HG02642 (cell line): ENCODE measurements around the gene DGKD.

Experiments
- ATAC-seq: cut with Tn5 transposase; IDR thresholded peaks from one replicate; pipeline ENCODE4 v1.9.1; 2021; ENCODE audit warnings: mild to moderate bottlenecking; ENCODE audit not compliant: unreplicated experiment, poor library complexity

DGKD gene

DNA sequence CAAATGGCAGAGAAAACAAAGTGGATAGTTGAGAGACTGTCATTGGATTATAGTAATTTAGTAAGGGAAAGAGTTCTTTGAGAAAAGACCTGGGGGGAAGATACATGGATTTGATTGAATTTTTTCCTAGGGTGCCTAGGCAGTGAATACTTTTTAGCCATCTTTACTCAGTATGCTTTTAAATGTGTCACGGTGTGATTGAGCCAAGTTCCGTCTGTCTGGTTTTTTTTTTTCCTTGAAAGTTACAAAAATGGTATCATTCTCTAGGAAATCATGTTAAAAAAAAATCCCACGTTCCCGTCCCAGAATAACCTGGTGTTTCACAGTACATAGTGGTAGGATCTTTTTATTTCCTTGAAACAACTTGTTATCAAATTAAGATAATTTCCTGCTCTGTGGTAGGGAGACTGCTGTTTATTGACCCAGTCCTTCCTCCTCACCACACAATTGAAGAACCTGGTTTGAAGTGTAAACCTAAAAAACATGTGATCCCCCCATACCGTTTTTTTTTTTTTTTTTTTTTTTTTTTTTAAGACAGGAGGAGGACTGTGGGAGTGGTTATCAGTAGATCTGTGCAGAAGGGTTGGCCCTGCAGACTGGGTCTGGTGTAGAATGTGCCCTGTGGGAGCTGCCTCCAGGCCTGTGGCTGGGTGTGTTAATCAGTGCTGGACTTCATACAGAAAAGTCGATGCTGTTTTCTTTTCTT is 55.1 kb downstream of the DGKD start:
- ATAC-seq, result no peak

DNA sequence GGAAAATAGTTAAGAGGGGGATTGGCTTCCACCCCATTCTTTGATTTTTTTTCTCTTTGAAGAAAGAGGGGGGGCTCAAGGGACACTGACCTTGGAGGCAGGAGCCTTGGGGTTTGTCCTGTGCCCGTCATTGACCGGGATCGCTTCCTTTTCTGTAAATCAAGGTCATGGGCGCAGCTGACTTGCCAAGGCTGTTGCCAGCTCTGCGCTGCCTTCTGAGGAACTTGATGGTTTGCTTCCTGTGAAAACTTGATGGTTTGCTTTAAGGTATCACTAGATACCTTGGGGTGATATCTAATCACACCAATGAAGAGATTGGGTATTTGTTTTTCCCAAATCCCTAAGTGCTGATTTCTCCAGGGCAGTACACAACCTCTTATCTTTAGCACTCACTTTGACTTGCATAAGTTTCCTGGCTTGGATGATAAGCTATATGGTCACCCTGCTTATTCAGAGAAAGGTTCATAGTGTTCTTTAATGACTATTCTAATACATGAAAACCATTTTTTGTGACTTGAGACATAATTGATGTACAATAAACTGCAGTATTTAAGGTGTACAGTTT is 56.0 kb downstream of the DGKD start:
- ATAC-seq, result no peak

DNA sequence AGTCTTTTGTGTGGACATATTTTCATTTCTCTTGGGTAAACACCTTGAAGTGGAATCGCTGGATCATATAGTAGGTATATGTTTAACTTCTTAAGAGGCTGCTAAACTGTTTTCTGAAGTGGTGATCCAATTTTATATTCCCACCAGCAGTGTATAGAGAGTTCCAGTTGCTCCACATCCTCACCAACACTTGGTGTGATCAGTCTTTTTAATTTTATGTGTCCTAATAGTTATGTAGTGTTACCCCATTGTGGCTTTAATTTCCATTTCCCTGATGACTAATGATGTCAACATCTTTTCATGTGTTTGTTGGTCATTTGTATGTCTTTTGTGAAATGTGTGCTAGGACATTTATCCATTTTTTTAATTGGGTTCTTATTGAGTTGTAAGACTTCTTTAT is 56.9 kb downstream of the DGKD start:
- no peak for ATAC-seq

DNA sequence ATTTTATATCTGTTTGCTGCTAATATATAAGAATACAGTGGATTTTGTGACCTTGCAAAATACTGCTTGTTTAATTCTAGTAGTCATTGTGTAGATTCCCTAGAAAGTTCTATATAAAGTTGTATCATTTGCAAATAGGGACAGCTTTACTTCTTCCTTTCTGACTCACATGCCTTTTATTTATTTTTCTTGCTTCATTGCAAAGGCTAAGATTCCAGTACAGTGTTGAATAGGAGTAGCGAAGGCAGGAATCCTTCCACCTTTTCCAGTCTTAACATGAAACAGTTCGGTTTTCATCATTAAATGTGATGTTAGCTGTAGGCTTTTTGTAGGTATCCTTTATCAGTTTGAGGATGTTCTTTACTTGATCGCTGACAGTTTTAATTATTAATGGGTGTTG is 58.1 kb downstream of the DGKD start:
- ATAC-seq, result no peak

DNA sequence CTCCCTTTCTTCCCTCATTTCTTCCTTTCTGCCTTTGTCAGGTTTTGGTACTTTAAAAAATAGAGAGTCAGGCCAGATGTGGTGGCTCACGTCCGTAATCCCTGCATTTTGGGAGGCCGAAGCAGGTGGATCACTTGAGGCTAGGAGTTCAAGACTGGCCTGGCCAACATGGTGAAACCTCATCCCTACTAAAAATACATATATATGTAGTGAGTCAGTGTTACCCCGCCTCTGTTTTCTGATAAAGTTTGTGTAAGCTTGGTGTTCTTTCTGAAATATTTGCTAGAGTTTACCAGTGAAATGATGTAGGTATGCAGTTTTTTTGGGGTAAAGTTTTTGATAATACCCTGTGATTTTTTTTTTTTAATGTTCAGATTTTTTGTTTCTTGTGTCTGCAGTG is 58.8 kb downstream of the DGKD start:
- no peak for ATAC-seq

DNA sequence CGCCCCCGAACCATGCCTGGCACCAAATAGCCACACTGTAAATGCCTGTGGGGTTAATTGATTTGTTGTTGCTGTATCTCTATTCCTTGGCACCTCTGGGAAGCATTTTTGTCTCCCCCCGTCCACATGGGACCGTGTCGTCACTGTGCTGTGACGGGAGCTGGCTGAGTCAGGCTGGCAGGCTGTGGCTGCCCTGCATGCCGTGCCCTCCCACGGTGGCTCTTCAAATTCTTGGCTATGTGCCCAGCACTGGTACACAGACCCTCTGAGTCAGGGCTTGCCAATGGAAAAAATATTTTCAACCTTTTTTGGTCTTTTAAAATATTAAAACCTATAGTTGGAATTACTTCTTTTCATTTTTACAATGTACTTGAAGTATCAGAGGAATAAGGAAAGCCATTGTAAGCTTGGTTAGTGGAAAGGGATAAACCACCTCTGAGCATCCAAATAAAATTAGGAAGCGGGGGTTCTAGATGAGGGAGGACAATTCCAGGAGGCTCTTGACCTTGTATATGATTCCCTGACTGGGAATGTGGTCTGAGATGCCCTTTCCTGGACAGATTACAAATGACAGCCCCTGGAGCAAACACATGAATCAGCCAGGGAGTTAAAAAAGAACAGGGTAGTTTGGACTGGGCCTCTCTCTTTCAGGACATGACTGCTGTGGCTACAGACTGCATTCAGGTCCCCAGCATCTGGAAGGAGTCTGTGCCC is 59.4 kb downstream of the DGKD start:
- ATAC-seq, result no peak

DNA sequence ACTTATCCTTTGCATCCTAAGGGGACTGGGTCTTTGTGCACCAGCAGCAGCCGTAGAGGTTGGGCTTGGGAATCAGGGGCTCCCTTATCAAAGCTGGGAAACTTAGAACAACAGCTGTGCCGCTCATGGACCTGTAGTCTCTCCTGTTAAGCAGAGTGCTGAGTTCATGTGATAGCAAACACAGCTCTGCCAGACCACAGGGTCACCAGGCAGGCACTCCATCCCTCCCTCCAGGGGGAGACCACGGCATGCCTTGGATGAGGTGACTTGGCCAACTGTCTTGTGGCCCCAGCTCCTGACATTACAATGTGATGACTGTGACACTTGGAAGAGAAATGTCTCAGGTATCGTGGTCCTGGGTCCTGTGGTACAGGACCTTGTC is 60.0 kb downstream of the DGKD start:
- no peak for ATAC-seq

DNA sequence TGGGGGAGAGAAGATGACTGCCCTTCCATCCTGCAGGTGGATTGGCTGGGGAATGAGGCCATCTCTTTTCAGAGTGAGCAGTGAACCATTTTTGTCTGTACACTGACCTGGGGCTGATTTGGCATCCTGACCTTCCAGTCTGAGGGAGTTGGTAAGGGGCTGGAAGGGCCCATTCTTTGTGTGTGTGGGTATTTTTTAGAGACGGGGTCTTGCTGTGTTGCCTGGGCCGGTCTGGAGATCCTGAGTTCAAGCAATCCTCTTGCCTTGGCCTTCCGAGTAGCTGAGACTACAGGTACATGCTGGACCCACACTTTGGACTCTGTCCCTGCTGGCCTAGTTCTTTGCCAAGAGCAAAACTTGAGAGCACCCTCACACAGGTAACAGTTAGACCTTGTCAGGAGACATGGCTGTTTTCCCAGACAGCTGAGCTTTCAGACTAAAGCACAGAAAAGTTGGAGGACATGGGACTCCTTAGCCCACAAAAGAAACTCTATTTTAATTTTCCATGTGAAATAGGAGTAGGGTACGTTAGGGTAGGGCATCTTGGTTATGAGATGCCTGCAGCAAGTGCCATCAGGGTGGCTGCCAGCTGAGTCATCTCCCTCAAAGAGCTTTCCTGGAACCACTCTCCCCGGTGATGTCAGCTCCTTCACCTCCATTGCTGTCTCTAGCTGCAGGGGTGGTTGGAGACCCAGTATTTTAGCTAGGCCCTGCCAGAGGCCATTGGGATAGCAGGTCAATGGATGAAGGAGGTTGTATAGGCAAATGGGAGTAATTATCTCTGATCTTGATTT is 60.7 kb downstream of the DGKD start:
- ATAC-seq, result no peak

DNA sequence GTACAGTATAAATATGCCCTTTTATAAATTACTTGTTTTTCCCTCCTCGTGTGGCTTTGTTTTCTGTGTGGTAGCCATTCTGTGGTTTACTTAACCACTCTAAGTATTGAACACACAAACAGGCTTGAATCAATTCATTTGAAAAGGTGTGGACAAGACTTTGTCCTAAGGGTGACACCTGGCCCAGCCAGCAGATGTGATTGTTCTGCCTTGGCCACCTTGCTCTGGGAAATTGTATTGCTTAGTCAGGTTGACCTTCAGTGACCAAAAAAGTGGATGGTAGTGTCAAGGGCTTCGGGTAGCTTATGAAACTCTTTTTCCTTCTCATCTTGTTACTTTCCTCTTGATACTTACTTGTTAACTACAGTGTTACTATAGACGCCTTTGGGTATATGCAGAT is 61.9 kb downstream of the DGKD start:
- no peak for ATAC-seq

DNA sequence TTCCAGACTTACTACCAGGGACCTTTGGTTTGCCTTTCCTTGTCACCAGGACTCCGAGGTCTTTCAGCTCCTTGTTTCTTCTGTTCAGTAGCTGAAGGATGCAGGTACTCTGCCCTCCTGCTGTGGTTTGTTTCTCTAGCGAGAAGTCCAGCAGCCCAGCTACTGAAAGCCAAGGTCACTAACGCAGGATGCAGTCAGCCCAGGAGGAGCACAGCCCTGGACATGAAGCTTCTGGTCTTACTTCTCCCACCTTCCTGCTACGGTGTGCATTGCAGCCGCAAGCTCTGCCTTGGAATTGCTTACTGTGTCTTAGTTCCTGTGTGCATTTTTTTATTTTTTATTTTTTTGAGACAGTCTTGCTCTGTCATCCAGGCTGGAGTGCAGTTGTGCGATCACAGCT is 62.4 kb downstream of the DGKD start:
- no peak for ATAC-seq

DNA sequence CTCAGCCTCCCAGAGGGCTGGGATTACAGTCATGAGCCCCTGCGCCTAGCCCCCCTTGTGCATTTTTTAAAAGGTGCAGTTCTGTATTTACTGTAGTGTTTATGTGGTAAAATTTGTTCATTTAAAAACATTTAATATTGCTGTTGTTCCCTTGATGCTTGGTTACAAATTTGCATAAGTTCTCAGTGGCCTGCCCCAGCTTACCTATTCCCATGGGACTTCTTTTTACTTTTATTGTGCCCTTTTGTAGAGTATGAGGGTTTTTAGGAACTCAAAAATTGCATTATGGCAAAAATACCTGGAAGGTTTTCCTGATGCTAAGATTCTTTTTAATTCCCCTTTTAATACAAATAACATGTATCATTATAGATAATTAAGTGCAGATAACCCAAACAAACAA is 63.0 kb downstream of the DGKD start:
- ATAC-seq, result no peak

DNA sequence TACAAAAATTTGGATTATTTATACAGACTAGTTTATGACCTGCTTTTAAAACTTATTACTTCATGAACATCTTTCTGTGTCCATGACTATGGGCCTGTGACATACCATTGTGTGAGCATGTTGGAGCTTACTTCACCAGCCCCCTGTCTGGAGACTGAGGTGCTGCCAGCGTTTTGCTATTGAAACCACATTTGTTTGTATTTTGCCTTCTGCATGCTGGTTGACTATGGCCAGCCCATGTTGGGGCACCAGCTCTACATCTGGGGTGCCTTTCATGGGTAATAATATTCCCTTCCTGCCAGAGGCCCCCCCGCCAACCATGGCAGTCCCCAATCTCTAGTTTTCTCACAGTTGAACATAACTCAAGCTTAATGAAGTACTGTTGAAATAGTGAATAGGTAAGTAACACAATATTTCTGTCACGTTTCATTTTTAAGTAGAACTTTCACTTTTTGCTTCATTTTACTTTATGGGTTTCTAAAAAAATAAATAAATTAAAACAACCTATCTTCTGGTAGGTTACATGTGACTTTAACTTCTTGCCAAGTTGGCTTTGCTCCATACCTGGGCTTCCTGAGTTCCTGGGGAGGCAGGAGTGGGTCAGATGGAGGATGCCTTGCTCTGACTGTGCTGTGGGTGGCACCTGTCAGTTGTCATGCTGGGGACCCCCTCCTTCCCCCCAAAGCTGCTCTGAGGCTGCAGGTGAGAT is 63.9 kb downstream of the DGKD start:
- no peak for ATAC-seq

DNA sequence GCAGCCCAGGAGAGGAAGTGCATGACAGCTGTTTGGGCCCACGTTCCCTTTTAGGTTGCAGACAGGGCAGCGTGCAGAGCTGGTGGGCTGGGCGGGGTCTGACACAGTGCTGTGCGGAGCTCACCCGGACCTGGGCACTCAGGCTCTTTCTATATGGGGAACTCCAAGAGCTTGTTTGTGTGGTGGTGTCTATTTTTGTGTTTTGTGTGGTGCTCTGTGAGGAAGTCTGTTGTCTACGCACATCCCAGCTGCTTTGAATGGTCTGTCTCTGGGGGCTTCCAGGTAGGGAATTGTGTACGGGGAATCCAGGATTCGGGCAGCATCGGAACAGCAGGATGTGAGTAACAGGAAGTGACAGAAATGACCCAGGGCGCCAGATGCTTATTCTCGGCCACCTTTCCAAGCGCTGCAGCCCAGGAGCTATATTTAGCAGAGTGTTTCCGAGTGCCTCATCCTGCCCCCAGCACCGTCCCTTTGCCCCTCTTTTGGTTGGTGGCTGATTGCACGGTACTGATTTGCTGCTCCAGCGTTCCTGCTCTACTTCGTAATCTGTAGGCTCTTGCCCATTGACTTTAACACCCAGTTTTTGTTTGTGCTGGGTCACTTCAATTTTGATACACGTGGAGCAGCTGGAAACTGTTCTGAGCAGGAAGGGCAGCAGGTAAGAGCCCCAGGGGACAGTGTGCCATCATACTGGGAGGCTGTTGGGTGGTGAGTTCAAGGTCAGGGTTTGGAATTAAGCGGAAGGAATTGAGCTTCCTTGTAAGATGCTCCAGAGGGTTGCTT is 64.7 kb downstream of the DGKD start:
- ATAC-seq, result peak; percentile 47

DNA sequence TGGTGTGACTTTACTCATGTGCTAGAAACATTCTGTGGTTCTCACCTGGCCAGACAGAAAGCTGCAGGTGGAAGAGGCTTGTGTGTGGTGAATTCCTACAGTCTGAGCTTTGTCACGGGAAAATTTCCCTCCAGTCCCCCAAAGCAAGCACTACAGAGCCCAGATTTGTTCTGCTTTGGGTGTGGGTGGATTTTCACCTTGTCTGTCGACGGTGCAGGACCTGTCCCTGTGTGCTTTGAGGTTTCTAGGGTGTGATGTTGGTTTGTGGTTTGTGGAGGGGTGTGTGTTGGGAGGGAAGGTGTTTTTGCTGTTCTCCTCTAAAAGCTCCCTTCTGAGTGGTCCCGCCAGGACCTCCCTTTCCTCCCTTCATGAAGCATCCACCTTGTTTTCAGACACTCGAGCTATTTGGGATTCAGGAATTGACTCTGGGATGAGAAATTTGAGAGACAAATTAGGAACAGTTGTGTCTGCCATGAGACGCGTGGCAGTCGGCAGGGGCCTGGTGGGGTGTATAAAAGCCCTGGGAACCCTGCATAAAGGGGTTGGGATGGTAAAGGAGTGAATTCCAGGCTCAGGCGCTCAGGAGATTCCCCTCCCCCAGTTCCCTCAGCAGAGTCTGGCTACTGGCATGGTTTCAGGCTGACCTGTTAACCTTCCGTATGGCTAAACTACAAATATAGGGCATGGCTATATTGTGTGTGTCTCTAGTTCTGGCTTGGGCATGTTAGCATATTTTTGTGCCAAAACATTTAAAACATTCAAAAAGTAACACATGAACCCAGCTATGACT is 65.5 kb downstream of the DGKD start:
- peak; percentile 35 for ATAC-seq

DNA sequence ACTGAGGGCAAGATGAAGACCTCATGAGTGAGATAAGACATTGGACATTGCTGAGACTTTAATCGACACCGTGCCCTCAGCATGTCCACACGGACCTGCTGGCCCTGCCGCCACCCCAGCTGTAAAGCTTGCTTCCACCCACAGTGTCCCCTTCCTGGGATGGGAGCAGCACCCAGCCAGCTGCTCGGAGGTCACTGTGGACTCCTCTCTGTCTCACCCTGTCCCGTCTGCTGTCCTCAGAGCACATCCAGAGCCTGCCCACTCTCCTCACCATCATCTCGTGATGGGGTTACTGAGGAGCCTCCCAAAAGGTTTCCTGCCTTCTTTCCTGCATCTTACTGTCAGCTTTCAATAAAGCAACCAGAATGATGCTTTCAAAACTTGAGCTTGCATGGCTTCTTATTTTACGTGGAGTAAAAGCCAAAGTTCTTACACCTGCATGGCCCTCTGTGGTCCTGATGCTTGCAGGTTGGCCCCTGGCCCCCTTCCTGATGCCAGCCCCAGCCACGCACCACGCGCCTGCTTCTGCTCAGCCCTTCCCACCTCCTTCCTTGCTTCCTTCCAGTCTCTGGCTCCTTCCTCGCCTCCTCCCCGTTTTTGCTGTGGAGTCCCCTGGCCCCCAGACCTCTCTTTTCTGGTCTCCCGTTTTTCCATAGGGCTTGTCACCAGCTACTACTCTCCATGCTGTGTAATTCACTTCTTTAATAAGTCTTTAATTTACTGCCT is 67.0 kb downstream of the DGKD start:
- ATAC-seq, result no peak

DNA sequence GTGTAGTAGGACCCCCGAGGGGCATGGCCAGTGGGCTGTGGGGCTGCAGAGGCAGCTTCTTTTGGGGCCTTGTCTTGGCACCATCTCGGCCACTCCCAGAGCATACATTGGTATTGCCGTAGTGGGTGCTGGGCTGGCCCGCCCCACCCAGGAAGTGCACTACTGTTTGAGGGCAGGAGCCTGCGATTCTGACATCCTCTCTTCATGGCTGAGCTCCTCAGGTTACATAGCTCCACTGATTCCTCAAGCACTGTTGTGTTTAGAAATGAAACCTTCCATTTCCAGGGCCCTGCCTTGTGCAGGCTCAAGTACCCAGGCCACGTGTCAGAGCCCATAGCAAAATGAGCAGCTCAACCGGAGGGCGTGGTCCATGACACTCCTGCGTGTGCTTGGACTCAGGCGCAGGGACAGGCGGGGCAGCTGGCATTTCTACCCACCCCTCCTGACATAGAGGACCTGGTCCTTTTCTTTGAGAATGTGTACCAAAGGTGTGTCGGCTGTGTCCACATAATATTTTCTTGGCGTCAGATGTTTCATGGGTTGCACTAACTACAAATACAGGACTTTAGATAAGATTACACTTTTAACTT is 67.9 kb downstream of the DGKD start:
- ATAC-seq, result peak; percentile 54

DNA sequence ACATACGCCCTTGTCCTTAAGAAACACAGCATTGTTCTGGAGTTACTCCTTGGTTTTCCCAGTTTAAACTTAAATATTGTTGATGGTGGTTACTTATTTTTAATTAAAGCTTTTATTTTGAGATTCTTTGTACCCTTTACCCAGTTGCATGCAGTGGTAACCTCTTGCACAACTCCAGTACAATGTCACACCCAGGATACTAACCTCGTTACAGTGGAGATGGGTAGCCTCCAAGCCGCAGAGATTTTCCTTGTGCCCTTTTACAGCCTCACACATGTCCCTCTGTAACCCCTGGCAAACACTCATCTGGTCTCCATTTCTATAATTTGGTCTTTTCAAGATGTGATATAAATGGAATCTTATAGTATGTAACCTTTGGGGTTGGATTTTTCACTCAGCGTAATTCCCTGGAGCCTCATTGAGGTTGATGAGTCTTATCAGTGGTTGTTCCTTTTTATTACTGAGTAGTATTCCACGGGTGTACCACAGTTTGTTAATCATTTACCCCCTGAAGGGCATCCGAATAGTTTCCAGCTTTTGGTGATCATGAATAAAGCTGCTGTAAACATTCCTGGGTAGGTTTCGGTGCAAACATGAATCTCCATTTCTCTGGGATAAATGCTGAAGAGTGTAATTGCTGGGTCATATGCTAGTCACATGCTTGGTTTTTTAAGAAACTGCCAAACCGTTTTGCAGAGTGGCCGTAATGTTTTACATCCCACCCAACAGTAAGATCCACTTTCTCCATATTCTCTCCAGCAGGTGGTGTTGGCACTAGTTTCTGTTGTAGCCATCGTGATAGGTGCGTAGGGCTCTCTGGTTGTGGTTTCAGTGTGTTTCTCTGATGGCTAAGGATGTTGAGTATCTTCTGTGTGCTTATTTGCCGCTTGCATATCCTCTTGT is 68.6 kb downstream of the DGKD start:
- no peak for ATAC-seq
